Measurements from ENCODE around the gene TRAPPC8. TPM values are rescaled to one million over a fixed set of nuclear protein-coding genes. Genes with fewer than 3 reads are reported as not detected.
"Not testable (repeated sequence)": the region's sequence is repeated elsewhere in the genome, so short reads cannot be mapped to it uniquely, and the experiment has no call there.

TRAPPC8 gene
- total RNA-seq, 1 donor from 2014 or later: 36.7 TPM

GRCh38 chr18:31957728-31958127 lies 14.8 kb upstream of the TRAPPC8 start:
- Mint-ChIP-seq H3K4me1 (ENCODE audit: low read depth) (no peaks in the 10 kb centered on the region), H3K27me3 (ENCODE audit: insufficient read depth) (no peaks in the 10 kb centered on the region), H3K27ac (no peak overlapping the region), H3K36me3 (ENCODE audit: low read depth) (no peaks in the 10 kb centered on the region), H3K4me3 (no peak overlapping the region), H3K9me3 (no peaks in the 10 kb centered on the region)
- intact Hi-C loops (cut with micrococcal nuclease): loop anchor here (1.0 to 5.0 kb wide), 5 partner anchors 14 to 401 kb away; partner anchors contain the start of gene TRAPPC8
- no peak for DNase-seq (ENCODE audit: low spot score)

- Mint-ChIP-seq H3K27ac (no peak overlapping the region), H3K27me3 (ENCODE audit: insufficient read depth) (peaks cover 4% of the 10 kb centered on the region), H3K4me3 (no peak overlapping the region), H3K4me1 (ENCODE audit: low read depth) (no peaks in the 10 kb centered on the region), H3K9me3 (no peaks in the 10 kb centered on the region), H3K36me3 (ENCODE audit: low read depth) (no peaks in the 10 kb centered on the region)
- DNase-seq (ENCODE audit: low spot score): no peak
- intact Hi-C loops (cut with micrococcal nuclease): no loop called here
Observed at GRCh38 chr18:31954349-31954748, 11.4 kb upstream of the TRAPPC8 start.

- H3K4me3 Mint-ChIP-seq; H3K4me1 Mint-ChIP-seq (ENCODE audit: low read depth); DNase-seq (ENCODE audit: low spot score); H3K27me3 Mint-ChIP-seq (ENCODE audit: insufficient read depth); H3K36me3 Mint-ChIP-seq (ENCODE audit: low read depth); H3K9me3 Mint-ChIP-seq; H3K27ac Mint-ChIP-seq; intact Hi-C loops (cut with micrococcal nuclease): not testable (repeated sequence)
Observed at GRCh38 chr18:31953699-31954098, 10.8 kb upstream of the TRAPPC8 start.

GRCh38 chr18:31952223-31952622 lies 9.3 kb upstream of the TRAPPC8 start:
- Mint-ChIP-seq H3K4me1 (ENCODE audit: low read depth) (no peaks in the 10 kb centered on the region), H3K9me3 (no peaks in the 10 kb centered on the region), H3K4me3 (no peak overlapping the region), H3K27me3 (ENCODE audit: insufficient read depth) (peaks cover 4% of the 10 kb centered on the region), H3K27ac (no peak overlapping the region), H3K36me3 (ENCODE audit: low read depth) (no peaks in the 10 kb centered on the region)
- intact Hi-C loops (cut with micrococcal nuclease): no loop called here
- DNase-seq (ENCODE audit: low spot score): no peak

GRCh38 chr18:31950583-31950982 lies 7.7 kb upstream of the TRAPPC8 start:
- Mint-ChIP-seq H3K27me3 (ENCODE audit: insufficient read depth) (peaks cover 4% of the 10 kb centered on the region), H3K36me3 (ENCODE audit: low read depth) (no peaks in the 10 kb centered on the region), H3K9me3 (no peaks in the 10 kb centered on the region), H3K4me3 (no peak overlapping the region), H3K4me1 (ENCODE audit: low read depth) (no peaks in the 10 kb centered on the region), H3K27ac (peak overlapping the region; percentile 1)
- DNase-seq (ENCODE audit: low spot score): no peak
- intact Hi-C loops (cut with micrococcal nuclease): no loop called here

- intact Hi-C loops (cut with micrococcal nuclease); H3K4me3 Mint-ChIP-seq; H3K36me3 Mint-ChIP-seq (ENCODE audit: low read depth); DNase-seq (ENCODE audit: low spot score); H3K9me3 Mint-ChIP-seq; H3K27ac Mint-ChIP-seq; H3K27me3 Mint-ChIP-seq (ENCODE audit: insufficient read depth): not testable (repeated sequence)
- H3K4me1 Mint-ChIP-seq (ENCODE audit: low read depth): peaks cover 18% of the 10 kb centered on the region
Observed at GRCh38 chr18:31948349-31948748, 5.4 kb upstream of the TRAPPC8 start.

GRCh38 chr18:31946305-31947046 lies 3.5 kb upstream of the TRAPPC8 start:
- no peak overlapping the region for H3K27ac Mint-ChIP-seq
- H3K27me3 Mint-ChIP-seq (ENCODE audit: insufficient read depth): peaks cover 4% of the 10 kb centered on the region
- H3K36me3 Mint-ChIP-seq (ENCODE audit: low read depth): peaks cover under 1% of the 10 kb centered on the region
- intact Hi-C loops (cut with micrococcal nuclease): no loop called here
- no peaks in the 10 kb centered on the region for H3K9me3 Mint-ChIP-seq
- H3K4me1 Mint-ChIP-seq (ENCODE audit: low read depth): peaks cover 25% of the 10 kb centered on the region
- H3K4me3 Mint-ChIP-seq: no peak overlapping the region
- no peak for DNase-seq (ENCODE audit: low spot score)

GRCh38 chr18:31943878-31944816 lies 1.2 kb upstream of the TRAPPC8 start:
- DNase-seq (ENCODE audit: low spot score): no peak
- Mint-ChIP-seq H3K9me3 (no peaks in the 10 kb centered on the region), H3K4me3 (peak overlapping the region; percentile 97), H3K27me3 (ENCODE audit: insufficient read depth) (no peaks in the 10 kb centered on the region), H3K4me1 (ENCODE audit: low read depth) (peaks cover 33% of the 10 kb centered on the region), H3K36me3 (ENCODE audit: low read depth) (peaks cover 1% of the 10 kb centered on the region), H3K27ac (peak overlapping the region; percentile 95)
- intact Hi-C loops (cut with micrococcal nuclease): loop anchor here (1.0 to 5.0 kb wide), 6 partner anchors 13 to 528 kb away; partner anchors contain the start of genes GAREM1 and RNF125

GRCh38 chr18:31942291-31942998 lies 483 bp downstream of the TRAPPC8 start:
- Mint-ChIP-seq H3K27me3 (ENCODE audit: insufficient read depth) (no peaks in the 10 kb centered on the region), H3K4me1 (ENCODE audit: low read depth) (peaks cover 44% of the 10 kb centered on the region)

GRCh38 chr18:31941010-31941809 lies 1.7 kb downstream of the TRAPPC8 start:
- Mint-ChIP-seq H3K27ac (no peak overlapping the region), H3K4me1 (ENCODE audit: low read depth) (peaks cover 44% of the 10 kb centered on the region), H3K9me3 (no peaks in the 10 kb centered on the region), H3K4me3 (peak overlapping the region; percentile 97), H3K27me3 (ENCODE audit: insufficient read depth) (no peaks in the 10 kb centered on the region), H3K36me3 (ENCODE audit: low read depth) (peaks cover 1% of the 10 kb centered on the region)
- no peak for DNase-seq (ENCODE audit: low spot score)
- intact Hi-C loops (cut with micrococcal nuclease): loop anchor here (5.0 kb wide), 1 partner anchor 531 kb away; the partner anchor contains the start of gene GAREM1

More at GRCh38 chr18:31942291-31942998, 483 bp downstream of the TRAPPC8 start:
- H3K4me3 Mint-ChIP-seq: peak overlapping the region; percentile 97
- peaks cover 1% of the 10 kb centered on the region for H3K36me3 Mint-ChIP-seq (ENCODE audit: low read depth)
- peak overlapping the region; percentile 95 for H3K27ac Mint-ChIP-seq
- no peaks in the 10 kb centered on the region for H3K9me3 Mint-ChIP-seq
- intact Hi-C loops (cut with micrococcal nuclease): loop anchor here (2.0 to 5.0 kb wide), 2 partner anchors 98 to 530 kb away; partner anchors contain the start of gene GAREM1
- no peak for DNase-seq (ENCODE audit: low spot score)

- peaks cover 17% of the 10 kb centered on the region for H3K4me1 Mint-ChIP-seq (ENCODE audit: low read depth)
- H3K36me3 Mint-ChIP-seq (ENCODE audit: low read depth); H3K27me3 Mint-ChIP-seq (ENCODE audit: insufficient read depth); H3K9me3 Mint-ChIP-seq; intact Hi-C loops (cut with micrococcal nuclease); DNase-seq (ENCODE audit: low spot score); H3K4me3 Mint-ChIP-seq; H3K27ac Mint-ChIP-seq: not testable (repeated sequence)
Observed at GRCh38 chr18:31934773-31935172, 8.2 kb downstream of the TRAPPC8 start.

GRCh38 chr18:31931886-31932240 lies 11.1 kb downstream of the TRAPPC8 start:
- intact Hi-C loops (cut with micrococcal nuclease): no loop called here
- Mint-ChIP-seq H3K4me3 (no peak overlapping the region), H3K36me3 (ENCODE audit: low read depth) (peaks cover 11% of the 10 kb centered on the region), H3K27ac (no peak overlapping the region), H3K9me3 (no peaks in the 10 kb centered on the region), H3K27me3 (ENCODE audit: insufficient read depth) (no peaks in the 10 kb centered on the region), H3K4me1 (ENCODE audit: low read depth) (no peaks in the 10 kb centered on the region)
- DNase-seq (ENCODE audit: low spot score): no peak
